Adrenal gland (tissue), 5 donors: Measurements from ENCODE around the gene CYP2A13.

Experiments
- POLR2A ChIP-seq, 2 donors: fragments of 450-650 bp; IDR thresholded peaks; one replicate each; pipeline ENCODE4 v1.6.1; 2017; ENCODE audit warnings: antibody characterized with exemption in 2 of 2, mild to moderate bottlenecking in 2 of 2, moderate library complexity in 1 of 2
- TF ChIP-seq, protein P1 (sequence below), 6 experiments: fragments of 450-650 bp in 4 of 6; fragments of 200-600 bp in 2 of 6; sonication (generic) in 1 of 6; IDR thresholded peaks; 1 replicate in 5 of 6; 2 replicates in 1 of 6; pipeline versions ENCODE4 v1.5.1 to v1.8.0; 2016 to 2021; ENCODE audit warnings: antibody characterized with exemption in 6 of 6, mild to moderate bottlenecking in 2 of 6, moderate library complexity in 1 of 6
- donor health status: DM: no; HTN: no; CAD: no.

DNA sequence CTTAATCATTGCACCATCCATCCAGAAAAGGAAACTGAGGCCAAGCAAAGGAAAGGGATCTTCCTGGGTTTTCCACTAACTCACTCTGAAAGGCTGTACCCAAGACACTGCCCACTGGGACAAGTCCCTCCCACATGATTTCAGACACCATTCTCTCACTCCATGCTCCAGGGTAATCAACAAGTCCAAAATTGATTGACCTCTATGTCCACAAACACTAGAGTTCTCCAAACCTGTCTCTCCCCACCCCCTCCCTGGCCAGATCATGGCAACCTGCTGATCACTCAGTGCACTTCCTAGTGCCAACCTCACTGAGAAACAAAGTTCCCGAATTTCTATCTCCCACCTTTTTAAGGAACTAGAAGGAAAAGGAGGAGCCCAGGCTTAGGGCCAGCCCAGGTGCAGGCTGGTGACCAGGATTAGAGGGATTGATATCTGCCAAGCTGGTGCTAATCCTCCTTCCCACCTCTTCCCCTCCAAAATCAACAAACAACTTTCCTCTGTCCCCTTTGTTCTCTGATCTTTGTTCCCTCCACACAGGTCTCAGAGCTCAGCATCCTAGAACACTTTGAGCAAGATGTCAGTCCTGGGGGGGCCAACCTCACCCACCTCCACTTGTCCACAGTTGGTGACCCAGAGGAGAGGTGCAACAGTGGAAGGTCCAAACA is 2.4 kb upstream of the CYP2A13 start:
- TF ChIP-seq, protein P1, sequence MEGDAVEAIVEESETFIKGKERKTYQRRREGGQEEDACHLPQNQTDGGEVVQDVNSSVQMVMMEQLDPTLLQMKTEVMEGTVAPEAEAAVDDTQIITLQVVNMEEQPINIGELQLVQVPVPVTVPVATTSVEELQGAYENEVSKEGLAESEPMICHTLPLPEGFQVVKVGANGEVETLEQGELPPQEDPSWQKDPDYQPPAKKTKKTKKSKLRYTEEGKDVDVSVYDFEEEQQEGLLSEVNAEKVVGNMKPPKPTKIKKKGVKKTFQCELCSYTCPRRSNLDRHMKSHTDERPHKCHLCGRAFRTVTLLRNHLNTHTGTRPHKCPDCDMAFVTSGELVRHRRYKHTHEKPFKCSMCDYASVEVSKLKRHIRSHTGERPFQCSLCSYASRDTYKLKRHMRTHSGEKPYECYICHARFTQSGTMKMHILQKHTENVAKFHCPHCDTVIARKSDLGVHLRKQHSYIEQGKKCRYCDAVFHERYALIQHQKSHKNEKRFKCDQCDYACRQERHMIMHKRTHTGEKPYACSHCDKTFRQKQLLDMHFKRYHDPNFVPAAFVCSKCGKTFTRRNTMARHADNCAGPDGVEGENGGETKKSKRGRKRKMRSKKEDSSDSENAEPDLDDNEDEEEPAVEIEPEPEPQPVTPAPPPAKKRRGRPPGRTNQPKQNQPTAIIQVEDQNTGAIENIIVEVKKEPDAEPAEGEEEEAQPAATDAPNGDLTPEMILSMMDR (IDR thresholded peaks at IDR 0.05) = no peak
- no peak for TF ChIP-seq POLR2A (IDR thresholded peaks at IDR 0.05)
